SW 1271 (cell line): ENCODE data around the gene SLC15A1.
"Not testable (repeated sequence)": the region's sequence is repeated elsewhere in the genome, so short reads cannot be mapped to it uniquely, and the experiment has no call there.

Source experiments
- DNase-seq, 2 experiments: peaks; one replicate each; lab custom pipeline; 2025; lab: John Stamatoyannopoulos, UW

SLC15A1 gene

GRCh38 chr13:98653463-98653985 is 98.9 kb downstream of the SLC15A1 start:
- peak; percentile 56 to 79 for DNase-seq

DNA sequence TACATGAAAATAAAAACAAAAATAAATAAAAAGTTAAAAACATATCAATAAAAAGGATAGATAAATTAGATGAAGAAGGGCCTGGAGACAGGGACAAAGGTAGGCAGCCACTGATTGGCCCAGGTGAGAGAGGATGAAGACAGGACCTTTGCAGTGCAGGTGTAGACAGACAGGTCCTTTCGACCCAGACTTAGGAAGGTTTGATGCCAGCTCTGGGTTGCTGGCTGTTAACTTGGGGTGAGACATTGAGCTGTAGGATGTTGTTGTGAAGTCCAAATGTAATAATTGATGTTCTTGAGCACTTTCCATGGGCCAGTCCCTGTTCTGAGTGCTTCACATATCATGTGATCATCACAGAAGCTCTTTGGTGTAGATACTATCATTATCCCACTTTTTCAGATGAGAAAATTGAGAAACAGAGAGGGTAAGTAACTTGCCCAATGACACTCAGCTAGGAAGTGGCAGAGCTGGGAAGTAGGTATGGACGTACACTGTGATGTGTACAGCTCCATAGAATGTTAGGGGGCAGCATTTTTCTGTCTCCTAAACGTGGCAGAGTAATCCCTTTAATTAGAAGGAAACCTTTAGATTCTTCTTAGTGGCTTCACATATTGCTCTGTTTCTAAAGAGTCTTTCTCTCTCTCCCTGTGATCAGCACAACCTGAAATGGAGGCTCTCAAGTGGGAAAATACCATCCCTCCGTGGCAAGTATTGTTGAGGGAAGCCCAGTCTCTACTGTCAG is 99.6 kb downstream of the SLC15A1 start:
- DNase-seq: no peak

DNA sequence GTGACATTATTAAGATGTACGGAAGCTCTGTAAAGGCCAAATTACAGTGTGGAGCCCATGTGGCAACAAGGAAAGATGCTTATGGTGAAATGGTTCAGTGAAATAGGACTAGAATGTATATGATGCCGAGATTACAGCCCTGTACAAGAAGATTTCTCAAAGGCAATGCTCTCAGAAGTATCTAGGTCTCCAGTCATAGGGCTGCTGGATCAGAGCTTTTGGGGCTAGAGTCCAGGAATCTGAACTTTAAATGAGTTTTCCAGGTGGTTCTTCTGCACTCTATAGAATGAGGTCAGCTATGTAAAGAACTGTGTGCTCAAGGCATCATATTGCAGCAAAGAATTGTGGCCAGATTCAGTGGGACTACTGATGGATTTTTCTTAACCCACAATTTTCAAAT is 100.2 kb downstream of the SLC15A1 start:
- DNase-seq: no peak

GRCh38 chr13:98651744-98652143 is 100.7 kb downstream of the SLC15A1 start:
- no peak for DNase-seq

GRCh38 chr13:98650396-98651107 is 101.9 kb downstream of the SLC15A1 start:
- no peak for DNase-seq

DNA sequence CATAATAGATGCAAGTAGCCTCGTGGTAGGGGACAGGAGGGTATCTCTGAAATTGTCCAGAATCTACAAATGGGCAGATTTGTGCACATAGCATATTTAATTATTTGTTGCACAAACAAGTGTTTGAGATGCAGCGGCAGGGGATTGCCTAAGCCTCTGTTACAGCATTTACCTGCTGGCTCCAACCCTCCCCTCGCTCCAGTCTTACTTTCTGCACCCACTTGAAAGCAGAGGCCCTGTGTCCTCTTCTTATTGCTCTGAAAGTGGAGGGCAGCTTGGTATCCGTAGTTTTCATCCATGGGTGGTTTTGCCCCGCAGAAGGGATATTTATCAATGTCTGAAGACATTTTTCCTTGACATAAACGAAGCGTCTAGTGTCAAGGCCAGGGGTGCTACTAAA is 102.6 kb downstream of the SLC15A1 start:
- no peak for DNase-seq

DNA sequence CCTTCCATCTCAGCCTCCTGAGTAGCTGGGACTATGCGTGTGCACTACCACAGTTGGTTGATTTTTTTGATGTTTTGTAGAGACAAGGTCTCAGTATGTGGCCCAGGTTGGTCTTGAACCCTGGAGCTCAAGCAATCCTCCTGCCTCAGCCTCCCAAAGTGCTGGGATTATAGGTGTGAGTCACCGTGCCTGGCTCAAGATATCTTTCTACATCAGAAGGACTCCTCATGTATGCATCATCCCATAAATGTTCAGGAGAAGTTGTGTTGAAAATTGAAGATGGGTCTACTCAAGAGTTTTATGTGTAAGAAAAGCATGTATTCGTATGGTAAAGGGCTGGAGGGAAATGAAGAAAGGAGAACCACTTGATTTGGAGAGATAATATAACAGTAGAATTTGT is 103.8 kb downstream of the SLC15A1 start:
- DNase-seq: no peak

- DNase-seq: no peak
Measured at GRCh38 chr13:98648141-98648540, 104.3 kb downstream of the SLC15A1 start.

GRCh38 chr13:98647121-98647520 is 105.4 kb downstream of the SLC15A1 start:
- no peak for DNase-seq

GRCh38 chr13:98643479-98643878 is 109.0 kb downstream of the SLC15A1 start:
- DNase-seq: no peak

DNA sequence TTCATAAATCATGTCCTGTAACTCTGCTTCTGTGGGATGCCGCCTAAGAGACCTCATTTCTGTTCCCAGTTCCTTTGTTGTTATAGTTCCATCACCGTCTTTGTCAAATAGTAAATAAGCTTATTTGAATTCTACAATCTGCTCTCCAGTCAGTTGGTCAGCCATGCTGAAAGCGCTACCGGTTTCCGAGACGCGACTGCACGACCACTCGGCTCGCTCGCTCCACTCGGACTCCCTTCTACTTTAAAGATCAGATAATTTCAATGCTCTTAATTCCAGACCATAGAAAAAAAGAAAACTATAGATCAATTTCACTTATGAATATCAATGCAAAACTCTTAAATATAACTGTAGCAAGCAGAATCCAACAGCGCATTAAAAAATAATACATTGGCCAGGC is 111.4 kb downstream of the SLC15A1 start:
- no peak for DNase-seq

DNA sequence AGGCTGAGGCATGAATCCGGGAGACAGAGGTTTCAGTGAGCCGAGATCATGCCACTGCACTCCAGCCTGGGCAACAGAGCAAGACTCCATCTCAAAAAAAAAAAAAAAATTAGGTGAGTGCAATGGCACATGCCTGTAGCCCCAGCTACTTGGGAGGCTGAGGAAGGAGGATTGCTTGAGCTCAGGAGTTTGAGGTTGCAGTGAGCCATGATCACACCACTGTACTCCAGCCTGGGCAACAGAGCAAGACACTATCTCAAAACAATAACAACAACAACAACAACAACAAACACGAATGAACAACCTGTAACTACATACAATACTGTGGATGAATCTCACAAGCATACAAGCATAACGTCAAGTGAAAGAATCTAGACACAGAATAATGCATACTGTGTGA is 112.7 kb downstream of the SLC15A1 start:
- DNase-seq: not testable (repeated sequence)

- DNase-seq: not testable (repeated sequence)
Measured at GRCh38 chr13:98638352-98638751, 114.1 kb downstream of the SLC15A1 start.
